GM06990 (cell line): ENCODE measurements around the gene SCN3B.
A peak's percentile ranks its signal among the peaks of the same experiment; 100 is the strongest.

Experiments
- DNase-seq: peaks from one replicate; pipeline ENCODE4 v3.0.0-alpha.2; 2011; ENCODE audit not compliant: insufficient read length; ENCODE audit errors: extremely low read depth
- H3K27me3 ChIP-seq: replicated peaks from 2 replicates; pipeline ENCODE4 v1.6.0; 2011; ENCODE audit warnings: low read length; ENCODE audit not compliant: control insufficient read depth, insufficient read depth
- H3K36me3 ChIP-seq: 2 replicates; pipeline ENCODE4 v1.5.1; 2011; ENCODE audit warnings: low read length; ENCODE audit not compliant: control insufficient read depth, insufficient read depth
- H3K4me3 ChIP-seq: replicated peaks from 2 replicates; pipeline ENCODE4 v1.5.1; 2011; ENCODE audit warnings: low read depth, mild to moderate bottlenecking, control low read depth, low read length
- CTCF ChIP-seq: IDR thresholded peaks from 2 replicates; pipeline ENCODE4 v1.5.1; 2011; ENCODE audit warnings: low read length, control low read depth, mild to moderate bottlenecking, inconsistent platforms; ENCODE audit not compliant: insufficient read depth, poor library complexity, severe bottlenecking

SCN3B gene

GRCh38 chr11:123581651-123582399 lies 72.6 kb downstream of the SCN3B start:
- H3K36me3 ChIP-seq = peaks cover 2% of the 10 kb centered on the region; the same call in 1 of the 2 replicates
- no peak for TF ChIP-seq CTCF
- no peak overlapping the region for H3K4me3 ChIP-seq
- DNase-seq = no peak
- no peaks in the 10 kb centered on the region for H3K27me3 ChIP-seq

GRCh38 chr11:123580557-123581275 lies 73.7 kb downstream of the SCN3B start:
- H3K4me3 ChIP-seq = no peak overlapping the region
- H3K36me3 ChIP-seq = peaks cover 2% of the 10 kb centered on the region; the same call in 1 of the 2 replicates
- H3K27me3 ChIP-seq = no peaks in the 10 kb centered on the region
- TF ChIP-seq CTCF = peak; percentile 99
- DNase-seq = peak; percentile 66

- no peak for DNase-seq
- H3K4me3 ChIP-seq = no peak overlapping the region
- peaks cover 2% of the 10 kb centered on the region; the same call in 1 of the 2 replicates for H3K36me3 ChIP-seq
- TF ChIP-seq CTCF = no peak
- no peaks in the 10 kb centered on the region for H3K27me3 ChIP-seq
These were observed 74.3 kb downstream of the SCN3B start for GRCh38 chr11:123580137-123580536.

GRCh38 chr11:123579482-123579812 lies 75.0 kb downstream of the SCN3B start:
- Histone ChIP-seq H3K27me3 (no peaks in the 10 kb centered on the region), H3K4me3 (no peak overlapping the region), H3K36me3 (peaks cover 2% of the 10 kb centered on the region; the same call in 1 of the 2 replicates)
- TF ChIP-seq CTCF = no peak
- DNase-seq = no peak
